H1 (cell line): ENCODE results near the gene RAB44. TPM values are rescaled to one million over a fixed set of nuclear protein-coding genes. Genes with fewer than 3 reads are reported as not detected.

ENCODE experiments used
- ASH2L ChIP-seq: fragments of 200-600, 300-600 bp; sonication (generic); IDR thresholded peaks from one replicate; pipeline ENCODE4 v1.7.1; 2017; ENCODE audit warnings: low read length
- CEBPB ChIP-seq: IDR thresholded peaks from 2 replicates; pipeline ENCODE4 v1.6.1; 2012; ENCODE audit warnings: low read depth, low read length
- CHD2 ChIP-seq: IDR thresholded peaks from 2 replicates; pipeline ENCODE4 v1.6.1; 2012; ENCODE audit warnings: low read length, improper control_type of control experiment
- CHD7 ChIP-seq: fragments of 300-600 bp; sonication (generic); IDR thresholded peaks from 2 replicates; pipeline ENCODE4 v1.7.1; 2012; ENCODE audit warnings: low read length, moderate library complexity, mild to moderate bottlenecking, inconsistent platforms; ENCODE audit not compliant: insufficient replicate concordance
- EZH2 ChIP-seq: fragments of 200-600 bp; sonication (generic); IDR thresholded peaks from 2 replicates; pipeline ENCODE4 v1.7.1; 2012; ENCODE audit warnings: low read depth, mild to moderate bottlenecking, moderate library complexity, low read length, inconsistent platforms; ENCODE audit not compliant: severe bottlenecking
- HDAC6 ChIP-seq: IDR thresholded peaks from one replicate; pipeline ENCODE4 v1.7.1; 2012; ENCODE audit warnings: low read depth, mild to moderate bottlenecking, inconsistent platforms, low read length, moderate library complexity
- SAP30 ChIP-seq: fragments of 300-600 bp; sonication (generic); IDR thresholded peaks from 2 replicates; pipeline ENCODE4 v1.7.1; 2012; ENCODE audit warnings: low read length, moderate library complexity, mild to moderate bottlenecking, inconsistent platforms; ENCODE audit not compliant: insufficient read depth, insufficient replicate concordance
- SIX5 ChIP-seq: IDR thresholded peaks from 2 replicates; pipeline ENCODE4 v1.6.1; 2011; ENCODE audit warnings: mild to moderate bottlenecking, low read depth, low read length
- SUZ12 ChIP-seq: fragments of 200-600 bp; sonication (generic); IDR thresholded peaks from 2 replicates; pipeline ENCODE4 v1.6.1; 2012; ENCODE audit warnings: mild to moderate bottlenecking, inconsistent platforms, low read length, moderate library complexity, mixed read lengths
- polyA plus RNA-seq, 7 experiments: library from polyadenylated mRNA; depleted of rRNA in 3 of 7; stranded (reverse) in 5 of 7; unstranded in 2 of 7; fragments of >200 nt in 5 of 7; fragments of 200-250 nt in 2 of 7; gene quantifications; 1 replicate in 5 of 7; 2 replicates in 1 of 7; 4 replicates in 1 of 7; pipeline versions ENCODE4 v1.2.1 to v1.2.3, GENCODE V29; 2011 to 2013; ENCODE audit warnings: missing spikeins in 2 of 7, mixed read lengths in 2 of 7
- total RNA-seq: library from RNA; stranded (reverse); fragmentation: NEBNext Ultra II Directional; extraction: Animal tissue kit (Norgen Biotek cat#: 25700); gene quantifications from 2 replicates; pipeline ENCODE4 v1.2.1, GENCODE V29; 2021

RAB44 gene
- total and polyA plus RNA-seq, 2 of the 8 experiments (the other 6 are each of a cell fraction or from before 2014, with no cell fraction given): 0.02 TPM; not detected in 1

- TF ChIP-seq CHD7 (no peak), SAP30 (no peak), HDAC6 (no peak), ASH2L (no peak), CHD2 (no peak), CEBPB (no peak), SUZ12 (no peak), SIX5 (no peak), EZH2 (no peak)
Measured at GRCh38 chr6:36694616-36695015, 3.0 kb upstream of the RAB44 start (continued).
